ENCODE results near the gene AOAH. TPM values are rescaled to one million over a fixed set of nuclear protein-coding genes. Genes with fewer than 3 reads are reported as not detected.

AOAH gene
- total and polyA plus RNA-seq, 2 of the 4 experiments (the other 2 are of a cell fraction) = not detected

DNA sequence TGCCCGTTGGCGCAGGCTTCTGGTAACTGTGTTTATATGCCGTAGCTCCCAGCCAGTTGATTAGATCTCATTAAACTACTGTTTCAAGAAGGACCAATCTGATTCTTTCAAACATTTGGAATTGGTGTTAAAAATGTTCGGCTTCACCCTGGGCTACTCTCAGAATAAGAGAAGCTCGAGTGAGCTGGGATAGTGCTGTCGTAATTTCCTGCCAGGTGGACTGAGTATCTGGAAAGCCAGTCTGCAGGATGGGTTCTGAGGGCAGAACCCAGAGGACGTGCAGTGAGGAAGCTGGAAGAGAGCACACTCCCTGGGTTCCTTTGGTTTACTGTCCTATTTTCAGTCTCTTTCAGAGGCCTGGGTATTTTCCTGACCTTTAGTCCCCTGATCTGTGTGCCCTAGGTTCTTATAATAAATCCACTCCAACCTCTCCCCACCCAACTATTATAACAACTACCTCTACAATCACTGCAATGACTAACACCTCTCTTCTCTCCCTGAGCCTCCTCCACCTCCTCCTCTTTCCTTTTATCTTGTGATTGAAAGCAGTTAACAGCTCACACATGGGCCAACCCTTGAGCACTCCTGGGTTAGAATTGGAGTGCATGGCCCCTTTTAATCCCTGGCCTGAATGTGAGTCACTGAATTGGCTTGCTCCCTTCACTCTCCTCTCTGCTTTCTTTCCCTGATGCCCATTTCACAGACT lies 63.0 kb downstream of the AOAH start:
- Histone ChIP-seq H3K4me3 (ENCODE audit: insufficient read depth, low read depth, low read length) (no peak overlapping the region), H2BK20ac (ENCODE audit: low read depth, low read length) (no peak overlapping the region; the same call in 1 of the 2 replicates), H3K9ac (ENCODE audit: low read depth, low read length) (no peak overlapping the region), H4K20me1 (ENCODE audit: insufficient read depth, low read length) (no peaks in the 10 kb centered on the region), H3K56ac (ENCODE audit: extremely low read depth, insufficient read depth, low read length) (no peak overlapping the region), H2BK5ac (ENCODE audit: low read depth, low read length, poor library complexity, severe bottlenecking) (no peak overlapping the region), H2AK9ac (replicated peaks; ENCODE audit: low read depth, low read length, poor library complexity) (no peak overlapping the region), H3K9me3 (ENCODE audit: control insufficient read depth, insufficient read depth, low read length) (no peaks in the 10 kb centered on the region), H3K4me1 (ENCODE audit: control insufficient read depth, insufficient read depth, low read length) (peaks cover 6% of the 10 kb centered on the region), H2BK15ac (ENCODE audit: low read depth, low read length) (no peak overlapping the region), H3K79me1 (ENCODE audit: low read depth in 1 of 2, low read length in 2 of 2) (no peaks in the 10 kb centered on the region), H4K5ac (ENCODE audit: low read depth, low read length) (no peak overlapping the region), H4K8ac (ENCODE audit: low read depth in 2 of 2, low read length in 2 of 2) (no peak overlapping the region), H2BK120ac (ENCODE audit: low read depth, low read length) (no peak overlapping the region), H3K14ac (replicated peaks; ENCODE audit: low read depth, low read length) (no peak overlapping the region), H3K36me3 (ENCODE audit: control insufficient read depth, insufficient read depth, low read length) (no peaks in the 10 kb centered on the region), H3K4ac (ENCODE audit: low read depth, low read length) (no peak overlapping the region; the same call in 1 of the 2 replicates), H3K23ac (ENCODE audit: low read depth, low read length) (no peak overlapping the region), H2AFZ (replicated peaks; ENCODE audit: low read length, poor library complexity) (no peak overlapping the region), H3K27me3 (ENCODE audit: control insufficient read depth, insufficient read depth, low read length) (no peaks in the 10 kb centered on the region), H3K18ac (ENCODE audit: low read depth, low read length) (no peak overlapping the region), H4K91ac (ENCODE audit: insufficient read depth, low read depth, low read length) (no peak overlapping the region; the same call in 1 of the 2 replicates), H3K27ac (ENCODE audit: insufficient read depth, low read length) (no peak overlapping the region), H3K4me2 (ENCODE audit: low read depth, low read length) (no peak overlapping the region), H2AK5ac (ENCODE audit: low read depth, low read length) (no peak overlapping the region), H3K9me1 (ENCODE audit: insufficient read depth, low read length) (peaks cover 6% of the 10 kb centered on the region; the same call in 1 of the 2 replicates)
- CTCF ChIA-PET = interaction anchor here (1.5 kb wide), 1 partner anchor 10 kb away, joined by 5 read pairs; no protein-coding TSS in a partner anchor
- DNase-seq (peak; percentile 26), ATAC-seq (ENCODE audit: low read depth) (no peak)
- in situ Hi-C loops (cut with MboI; ENCODE audit: low sequenced_read_pairs) = no loop called here
- no TSS peak for BruUV-seq (replicated peaks)
- POLR2A ChIA-PET (ENCODE audit: unreplicated experiment) = no interaction called here
- 50% methylated on average over 2 of the region's 7 CpGs; no CpG with 5 or more reads in 1 of the 2 experiments for WGBS, 2 experiments (ENCODE audit: extremely low coverage in 2 of 2, insufficient read length in 1 of 2)
- dilution Hi-C loops (cut with HindIII; ENCODE audit: low sequenced_read_pairs, unreplicated experiment) = no loop called here
- intact Hi-C loops (cut with micrococcal nuclease) = no loop called here
- TF ChIP-seq RAD21 (IDR thresholded peaks at IDR 0.05; ENCODE audit: low read length) (no peak), CTCF (conservative IDR thresholded peaks at IDR 0.05; ENCODE audit: low read depth, low read length) (no peak)

All from IMR-90 (cell line).